ENCODE data around the gene GPRASP3. TPM values are rescaled to one million over a fixed set of nuclear protein-coding genes. Genes with fewer than 3 reads are reported as not detected.
A peak's percentile ranks its signal among the peaks of the same experiment; 100 is the strongest.
"Not testable (repeated sequence)": the region's sequence is repeated elsewhere in the genome, so short reads cannot be mapped to it uniquely, and the experiment has no call there.

GPRASP3 gene, protein sequence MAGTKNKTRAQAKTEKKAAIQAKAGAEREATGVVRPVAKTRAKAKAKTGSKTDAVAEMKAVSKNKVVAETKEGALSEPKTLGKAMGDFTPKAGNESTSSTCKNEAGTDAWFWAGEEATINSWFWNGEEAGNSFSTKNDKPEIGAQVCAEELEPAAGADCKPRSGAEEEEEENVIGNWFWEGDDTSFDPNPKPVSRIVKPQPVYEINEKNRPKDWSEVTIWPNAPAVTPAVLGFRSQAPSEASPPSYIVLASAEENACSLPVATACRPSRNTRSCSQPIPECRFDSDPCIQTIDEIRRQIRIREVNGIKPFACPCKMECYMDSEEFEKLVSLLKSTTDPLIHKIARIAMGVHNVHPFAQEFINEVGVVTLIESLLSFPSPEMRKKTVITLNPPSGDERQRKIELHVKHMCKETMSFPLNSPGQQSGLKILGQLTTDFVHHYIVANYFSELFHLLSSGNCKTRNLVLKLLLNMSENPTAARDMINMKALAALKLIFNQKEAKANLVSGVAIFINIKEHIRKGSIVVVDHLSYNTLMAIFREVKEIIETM
- 12.4 TPM for polyA plus RNA-seq (2013, experiment 1 of 2)
- polyA plus RNA-seq (2013, experiment 2 of 2), result 12.3 TPM

DNA sequence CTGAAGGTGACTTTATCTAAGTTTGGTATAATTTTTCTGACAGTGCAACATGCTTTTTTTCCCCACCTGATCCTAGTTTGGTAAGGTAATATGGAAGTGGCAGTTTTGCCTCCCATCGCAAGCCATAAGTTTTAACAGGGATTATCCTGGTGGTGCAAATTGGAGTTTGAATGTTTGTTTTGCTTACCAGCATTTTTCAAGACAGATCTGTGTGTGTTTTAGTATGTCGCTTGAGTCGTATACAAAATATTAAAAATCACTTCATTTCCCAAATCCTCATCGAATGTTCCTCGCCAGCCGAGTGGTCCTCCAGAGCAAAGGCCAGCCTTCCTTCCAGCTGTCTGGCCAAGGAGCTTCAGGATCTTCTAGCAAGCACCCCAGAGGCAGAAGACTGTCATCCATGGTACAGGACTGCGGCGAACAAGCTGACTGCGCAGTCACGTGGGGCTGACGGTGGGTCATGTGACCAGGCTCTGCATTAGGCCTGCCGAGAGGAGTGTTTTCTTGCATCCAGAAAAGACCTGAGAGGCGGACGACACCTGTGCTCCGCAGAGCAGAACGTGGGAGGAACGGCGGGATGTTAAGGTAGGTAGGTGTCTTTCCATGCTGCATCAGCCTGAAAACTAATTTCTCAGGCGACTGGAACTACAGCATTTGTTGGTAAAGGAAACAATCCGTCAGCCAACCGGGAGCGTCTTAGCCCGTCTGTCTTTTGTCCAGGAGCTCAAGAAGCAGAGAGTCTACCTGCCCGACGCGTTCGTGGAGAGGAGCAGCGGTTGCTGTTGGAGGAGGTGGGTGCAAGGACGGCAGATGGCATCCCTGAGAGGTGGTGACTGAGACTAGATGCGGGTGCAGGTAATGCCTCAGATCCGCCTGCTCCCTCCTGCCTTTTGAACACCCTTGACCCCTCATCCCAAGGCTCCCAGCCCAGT lies at the start of gene GPRASP3:
GPRASP3 (plus strand) TSS at position 507 of the 932 bp plus-strand sequence. CDS start 28,253 bp downstream, outside the sequence.
- Histone ChIP-seq H3K79me2 (ENCODE audit: control insufficient read depth, insufficient read depth, low read length) (no peaks in the 10 kb centered on the region), H3K4ac (ENCODE audit: low read depth, low read length) (no peak within 1 kb of the TSS), H4K5ac (ENCODE audit: low read length) (no peak within 1 kb of the TSS), H2BK15ac (replicated peaks; ENCODE audit: low read depth) (no peak within 1 kb of the TSS), H2BK5ac (ENCODE audit: low read length) (no peak within 1 kb of the TSS), H3K56ac (ENCODE audit: low read length) (peak within 1 kb of the TSS; percentile 80), H3K9ac (ENCODE audit: low read length) (peak within 1 kb of the TSS; percentile 72), H4K8ac (ENCODE audit: low read depth, low read length) (no peak within 1 kb of the TSS), H3K79me1 (ENCODE audit: low read length) (no peaks in the 10 kb centered on the region), H3K4me1 (ENCODE audit: control insufficient read depth, low read depth, low read length) (no peaks in the 10 kb centered on the region), H3K36me3 (ENCODE audit: control insufficient read depth, insufficient read depth, low read length) (no peaks in the 10 kb centered on the region), H2AK5ac (ENCODE audit: low read length) (no peak within 1 kb of the TSS), H3K18ac (ENCODE audit: low read length) (no peak within 1 kb of the TSS), H3K4me2 (ENCODE audit: low read length) (peak within 1 kb of the TSS; percentile 25), H3K27me3 (ENCODE audit: insufficient read depth, low read length, poor library complexity) (no peaks in the 10 kb centered on the region), H3K4me3 (ENCODE audit: low read length) (peak within 1 kb of the TSS; percentile 10), H3K23ac (ENCODE audit: low read length) (no peak within 1 kb of the TSS), H3K27ac (ENCODE audit: low read depth, low read length) (no peak within 1 kb of the TSS), H2BK120ac (ENCODE audit: low read depth, low read length) (no peak within 1 kb of the TSS)
- no CpG with 5 or more reads among the region's 31 CpGs for WGBS (ENCODE audit: extremely low coverage, insufficient coverage, low lambda C conversion rate)
- peak; percentile 81 for DNase-seq

DNA sequence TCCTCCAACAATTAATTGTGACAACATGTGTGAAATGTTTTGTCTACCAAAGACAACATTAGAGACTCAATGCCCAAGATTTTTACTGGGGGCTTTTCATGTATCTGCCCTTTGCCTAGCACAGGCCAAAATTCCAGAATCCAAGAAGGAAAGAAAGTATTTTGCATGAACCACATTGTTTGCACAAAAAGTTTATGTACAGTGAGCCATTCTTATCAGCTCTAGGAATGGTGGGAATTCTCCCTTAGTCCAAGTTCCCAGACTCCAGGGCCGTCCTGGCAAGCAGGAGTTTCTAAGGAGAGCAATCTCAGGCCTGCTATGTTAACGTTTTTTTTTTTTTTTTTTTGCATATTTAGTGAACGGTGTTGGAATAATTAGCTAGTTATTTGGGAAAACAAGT lies 47.7 kb upstream of the GPRASP3 start:
- no CpG with 5 or more reads among the region's 3 CpGs for whole genome bisulfite sequencing (ENCODE audit: extremely low coverage, insufficient coverage, low lambda C conversion rate)
- H2BK5ac ChIP-seq (ENCODE audit: low read length), result no peak overlapping the region
- no peak overlapping the region for H3K27ac ChIP-seq (ENCODE audit: low read depth, low read length)
- H2BK15ac ChIP-seq (replicated peaks; ENCODE audit: low read depth), result no peak overlapping the region
- no peaks in the 10 kb centered on the region for H3K4me1 ChIP-seq (ENCODE audit: control insufficient read depth, low read depth, low read length)
- H2BK120ac ChIP-seq (ENCODE audit: low read depth, low read length), result no peak overlapping the region
- no peaks in the 10 kb centered on the region for H3K79me2 ChIP-seq (ENCODE audit: control insufficient read depth, insufficient read depth, low read length)
- no peak overlapping the region for H4K8ac ChIP-seq (ENCODE audit: low read depth, low read length)
- no peaks in the 10 kb centered on the region for H3K36me3 ChIP-seq (ENCODE audit: control insufficient read depth, insufficient read depth, low read length)
- H2AK5ac ChIP-seq (ENCODE audit: low read length), result no peak overlapping the region
- H3K9ac ChIP-seq (ENCODE audit: low read length), result no peak overlapping the region
- no peak overlapping the region for H3K18ac ChIP-seq (ENCODE audit: low read length)
- no peaks in the 10 kb centered on the region for H3K27me3 ChIP-seq (ENCODE audit: insufficient read depth, low read length, poor library complexity)
- H4K5ac ChIP-seq (ENCODE audit: low read length), result no peak overlapping the region
- no peaks in the 10 kb centered on the region for H3K79me1 ChIP-seq (ENCODE audit: low read length)
- H3K56ac ChIP-seq (ENCODE audit: low read length), result no peak overlapping the region
- H3K23ac ChIP-seq (ENCODE audit: low read length), result no peak overlapping the region
- no peak overlapping the region for H3K4me3 ChIP-seq (ENCODE audit: low read length)
- H3K4me2 ChIP-seq (ENCODE audit: low read length), result no peak overlapping the region
- H3K4ac ChIP-seq (ENCODE audit: low read depth, low read length), result no peak overlapping the region
- DNase-seq, result no peak

DNA sequence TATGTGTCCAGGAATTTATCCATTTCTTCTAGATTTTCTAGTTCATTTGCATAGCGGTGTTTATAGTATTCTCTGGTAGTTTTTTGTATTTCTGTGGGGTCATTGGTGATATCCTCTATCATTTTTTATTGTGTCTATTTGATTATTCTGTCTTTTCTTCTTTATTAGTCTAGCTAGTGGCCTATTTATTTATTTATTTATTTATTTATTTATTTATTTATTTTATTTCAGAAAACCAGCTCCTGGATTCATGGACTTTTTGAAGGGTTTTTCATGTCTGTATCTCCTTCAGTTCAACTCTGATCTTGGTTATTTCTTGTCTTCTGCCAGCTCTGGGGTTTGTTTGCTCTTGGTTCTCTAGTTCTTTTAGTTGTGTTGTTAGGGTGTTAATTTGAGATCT lies 43.1 kb upstream of the GPRASP3 start:
- WGBS (ENCODE audit: extremely low coverage, insufficient coverage, low lambda C conversion rate), result no CpG with 5 or more reads among the region's 1 CpG
- not testable (repeated sequence) for H2BK120ac ChIP-seq (ENCODE audit: low read depth, low read length)

DNA sequence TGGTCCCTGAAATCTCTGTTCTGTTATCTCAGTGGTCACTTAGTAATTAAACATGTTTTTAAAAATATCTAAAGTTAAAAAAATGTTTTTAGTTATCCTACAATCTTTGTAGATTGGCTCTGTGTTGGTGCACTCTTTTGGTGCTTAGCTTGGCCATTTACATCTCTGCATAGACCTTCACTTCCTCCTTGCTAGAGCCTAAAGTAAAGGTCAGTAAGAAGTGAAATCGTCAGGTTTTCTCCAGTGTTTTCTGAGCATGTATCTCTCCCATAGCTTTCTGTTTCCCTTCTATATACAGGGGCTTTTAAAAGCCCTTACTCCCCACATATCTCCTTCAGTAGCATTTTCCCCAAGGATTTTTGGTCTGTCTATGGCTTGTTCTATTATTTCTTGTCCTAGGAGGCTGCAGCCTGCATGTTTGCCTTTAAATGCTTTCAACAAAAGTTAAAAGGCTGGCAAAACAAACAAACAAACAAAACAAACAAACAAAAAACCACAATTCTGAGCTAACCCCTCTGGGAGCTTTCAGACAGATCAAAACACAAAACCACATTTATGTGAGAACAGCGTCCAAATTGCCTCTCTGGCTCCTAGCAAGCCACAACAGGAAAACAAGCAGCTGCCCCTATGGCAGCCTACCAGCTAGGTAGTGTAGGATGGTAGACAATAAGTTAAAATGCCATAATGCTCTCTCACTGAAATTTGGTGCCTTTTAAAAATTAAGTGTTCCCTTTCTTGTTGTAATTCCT lies 35.6 kb upstream of the GPRASP3 start:
- H2BK5ac ChIP-seq (ENCODE audit: low read length), result no peak overlapping the region
- no peak overlapping the region for H3K23ac ChIP-seq (ENCODE audit: low read length)
- H3K4me2 ChIP-seq (ENCODE audit: low read length), result no peak overlapping the region
- H3K79me2 ChIP-seq (ENCODE audit: control insufficient read depth, insufficient read depth, low read length), result no peaks in the 10 kb centered on the region
- H3K18ac ChIP-seq (ENCODE audit: low read length), result no peak overlapping the region
- no peak overlapping the region for H3K27ac ChIP-seq (ENCODE audit: low read depth, low read length)
- H3K4me1 ChIP-seq (ENCODE audit: control insufficient read depth, low read depth, low read length), result no peaks in the 10 kb centered on the region
- H2AK5ac ChIP-seq (ENCODE audit: low read length), result no peak overlapping the region
- H4K5ac ChIP-seq (ENCODE audit: low read length), result no peak overlapping the region
- no peak overlapping the region for H3K4me3 ChIP-seq (ENCODE audit: low read length)
- WGBS (ENCODE audit: extremely low coverage, insufficient coverage, low lambda C conversion rate), result no CpG with 5 or more reads among the region's 2 CpGs
- H2BK120ac ChIP-seq (ENCODE audit: low read depth, low read length), result no peak overlapping the region
- no peak for DNase-seq
- no peaks in the 10 kb centered on the region for H3K27me3 ChIP-seq (ENCODE audit: insufficient read depth, low read length, poor library complexity)
- no peak overlapping the region for H4K8ac ChIP-seq (ENCODE audit: low read depth, low read length)
- no peaks in the 10 kb centered on the region for H3K79me1 ChIP-seq (ENCODE audit: low read length)
- no peaks in the 10 kb centered on the region for H3K36me3 ChIP-seq (ENCODE audit: control insufficient read depth, insufficient read depth, low read length)
- no peak overlapping the region for H3K56ac ChIP-seq (ENCODE audit: low read length)
- no peak overlapping the region for H3K4ac ChIP-seq (ENCODE audit: low read depth, low read length)
- no peak overlapping the region for H3K9ac ChIP-seq (ENCODE audit: low read length)
- no peak overlapping the region for H2BK15ac ChIP-seq (replicated peaks; ENCODE audit: low read depth)

More for the DNA sequence above, 43.1 kb upstream of the GPRASP3 start:
- not testable (repeated sequence) for H4K8ac ChIP-seq (ENCODE audit: low read depth, low read length); H2BK5ac ChIP-seq (ENCODE audit: low read length); H2BK15ac ChIP-seq (replicated peaks; ENCODE audit: low read depth); H3K4me1 ChIP-seq (ENCODE audit: control insufficient read depth, low read depth, low read length); H3K4me3 ChIP-seq (ENCODE audit: low read length); H3K79me2 ChIP-seq (ENCODE audit: control insufficient read depth, insufficient read depth, low read length); H3K18ac ChIP-seq (ENCODE audit: low read length); H2AK5ac ChIP-seq (ENCODE audit: low read length); H3K36me3 ChIP-seq (ENCODE audit: control insufficient read depth, insufficient read depth, low read length); H3K27ac ChIP-seq (ENCODE audit: low read depth, low read length); H3K79me1 ChIP-seq (ENCODE audit: low read length); DNase-seq; H3K4me2 ChIP-seq (ENCODE audit: low read length); H3K23ac ChIP-seq (ENCODE audit: low read length); H3K9ac ChIP-seq (ENCODE audit: low read length); H3K4ac ChIP-seq (ENCODE audit: low read depth, low read length); H4K5ac ChIP-seq (ENCODE audit: low read length); H3K56ac ChIP-seq (ENCODE audit: low read length); H3K27me3 ChIP-seq (ENCODE audit: insufficient read depth, low read length, poor library complexity)

DNA sequence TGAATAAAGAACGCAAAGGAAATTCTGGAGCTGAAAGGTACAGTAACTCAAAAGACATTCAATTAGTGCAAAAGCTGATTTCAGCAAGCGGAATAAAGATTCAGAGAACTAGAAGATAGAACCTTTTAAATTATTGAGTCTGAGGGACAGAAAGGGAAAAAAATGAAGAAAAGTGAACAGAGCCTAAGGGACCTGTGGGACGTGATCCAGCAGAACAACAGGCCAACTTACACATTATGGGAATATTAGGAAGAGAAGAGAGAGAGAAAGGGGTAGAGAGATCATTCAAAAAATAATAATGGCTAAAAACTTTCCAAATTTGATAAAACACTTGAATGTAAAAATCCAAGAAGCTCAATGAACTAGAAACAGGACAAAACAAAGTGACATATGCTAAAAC lies 25.8 kb upstream of the GPRASP3 start:
- Histone ChIP-seq H3K23ac (ENCODE audit: low read length) (no peak overlapping the region), H3K9ac (ENCODE audit: low read length) (no peak overlapping the region), H4K8ac (ENCODE audit: low read depth, low read length) (no peak overlapping the region), H2BK120ac (ENCODE audit: low read depth, low read length) (no peak overlapping the region), H3K4me3 (ENCODE audit: low read length) (no peak overlapping the region), H4K5ac (ENCODE audit: low read length) (no peak overlapping the region), H2BK5ac (ENCODE audit: low read length) (no peak overlapping the region), H3K27ac (ENCODE audit: low read depth, low read length) (no peak overlapping the region), H3K27me3 (ENCODE audit: insufficient read depth, low read length, poor library complexity) (no peaks in the 10 kb centered on the region), H3K18ac (ENCODE audit: low read length) (no peak overlapping the region), H3K79me2 (ENCODE audit: control insufficient read depth, insufficient read depth, low read length) (no peaks in the 10 kb centered on the region), H3K4ac (ENCODE audit: low read depth, low read length) (no peak overlapping the region), H3K4me2 (ENCODE audit: low read length) (no peak overlapping the region), H2AK5ac (ENCODE audit: low read length) (no peak overlapping the region), H2BK15ac (replicated peaks; ENCODE audit: low read depth) (no peak overlapping the region), H3K79me1 (ENCODE audit: low read length) (no peaks in the 10 kb centered on the region), H3K4me1 (ENCODE audit: control insufficient read depth, low read depth, low read length) (no peaks in the 10 kb centered on the region), H3K36me3 (ENCODE audit: control insufficient read depth, insufficient read depth, low read length) (no peaks in the 10 kb centered on the region), H3K56ac (ENCODE audit: low read length) (no peak overlapping the region)
- no peak for DNase-seq
- WGBS (ENCODE audit: extremely low coverage, insufficient coverage, low lambda C conversion rate), result no CpG with 5 or more reads among the region's 3 CpGs
